Measurements from ENCODE around the gene SP5. TPM values are rescaled to one million over a fixed set of nuclear protein-coding genes. Genes with fewer than 3 reads are reported as not detected.
A peak's percentile ranks its signal among the peaks of the same experiment; 100 is the strongest.

The SP5 gene
- total and polyA plus RNA-seq, 2 donors (not counting 1 experiment from before 2014, with no cell fraction given) = not detected

- Histone ChIP-seq H4K20me1 (ENCODE audit: control insufficient read depth, insufficient read depth, low read length, poor library complexity, severe bottlenecking) (no peaks in the 10 kb centered on the region), H3K4me1 (ENCODE audit: control insufficient read depth in 2 of 2, insufficient read depth in 2 of 2, low read length in 2 of 2) (peaks cover 21 to 25% of the 10 kb centered on the region in 2 donors), H3K36me3 (replicated peaks in 1 of 2; ENCODE audit: control extremely low read depth in 1 of 2, control insufficient read depth in 1 of 2, extremely low read depth in 1 of 2, insufficient read depth in 2 of 2, low read length in 1 of 2) (no peaks in the 10 kb centered on the region), H3K79me2 (ENCODE audit: control insufficient read depth, insufficient read depth, low read length) (no peaks in the 10 kb centered on the region), H3K27ac (ENCODE audit: low read length in 2 of 2) (no peak overlapping the region), H3K4me2 (replicated peaks; ENCODE audit: low read depth, low read length, poor library complexity, severe bottlenecking) (peak overlapping the region; percentile 76), H3K9me3 (ENCODE audit: control extremely low read depth in 1 of 3, control insufficient read depth in 2 of 3, insufficient read depth in 1 of 3, low read length in 2 of 3) (peaks cover 0 to 19% (median 0%) of the 10 kb centered on the region in 3 donors), H2AFZ (ENCODE audit: insufficient read depth, low read depth, low read length, poor library complexity, severe bottlenecking) (peak overlapping the region; percentile 54), H3K27me3 (replicated peaks in 1 of 4; ENCODE audit: control extremely low read depth in 1 of 4, control insufficient read depth in 3 of 4, insufficient read depth in 4 of 4, low read length in 3 of 4) (peaks cover 0 to 74% (median 38%) of the 10 kb centered on the region in 4 experiments), H3K4me3 (ENCODE audit: control extremely low read depth in 1 of 5, extremely low read depth in 1 of 5, insufficient read depth in 1 of 5, low read depth in 2 of 5, low read length in 4 of 5) (peak overlapping the region in 4 of 5 experiments; percentile 41 to 65 (median 54)), H3K9ac (ENCODE audit: low read length) (peak overlapping the region; percentile 48)
- WGBS (ENCODE audit: insufficient coverage) = 3% methylated on average over 51 of the region's 59 CpGs
- Mint-ChIP-seq H3K9me3 (ENCODE audit: insufficient read depth) (no peaks in the 10 kb centered on the region), H3K4me1 (peaks cover 21% of the 10 kb centered on the region), H3K27me3 (peaks cover 60% of the 10 kb centered on the region), H3K27ac (no peak overlapping the region), H3K4me3 (peak overlapping the region; percentile 84)
- ChIA-PET CTCF (no interaction called here), POLR2A (no interaction called here)
- DNase-seq (peak; percentile 19), ATAC-seq (ENCODE audit: low read depth) (no peak)
- intact Hi-C loops (cut with micrococcal nuclease) = loop anchor here (5.0 kb wide), 1 partner anchor 98 kb away; no protein-coding TSS in a partner anchor
- no peak for TF ChIP-seq EZH2 (IDR thresholded peaks at IDR 0.05; ENCODE audit: borderline replicate concordance, insufficient read depth, low read depth, low read length, poor library complexity, severe bottlenecking)
- no peak for TF ChIP-seq CTCF (IDR thresholded peaks at IDR 0.05)
Observed at GRCh38 chr2:170714381-170715061, 616 bp upstream of the SP5 start.

All from B cell (primary cell).